GM19023 (cell line): Measurements from ENCODE around the gene WSB1.

ENCODE experiments used
- ATAC-seq: cut with Tn5 transposase; IDR thresholded peaks from one replicate; pipeline ENCODE4 v1.9.1; 2021; ENCODE audit warnings: mild to moderate bottlenecking, moderate library complexity; ENCODE audit not compliant: unreplicated experiment

WSB1 gene

DNA sequence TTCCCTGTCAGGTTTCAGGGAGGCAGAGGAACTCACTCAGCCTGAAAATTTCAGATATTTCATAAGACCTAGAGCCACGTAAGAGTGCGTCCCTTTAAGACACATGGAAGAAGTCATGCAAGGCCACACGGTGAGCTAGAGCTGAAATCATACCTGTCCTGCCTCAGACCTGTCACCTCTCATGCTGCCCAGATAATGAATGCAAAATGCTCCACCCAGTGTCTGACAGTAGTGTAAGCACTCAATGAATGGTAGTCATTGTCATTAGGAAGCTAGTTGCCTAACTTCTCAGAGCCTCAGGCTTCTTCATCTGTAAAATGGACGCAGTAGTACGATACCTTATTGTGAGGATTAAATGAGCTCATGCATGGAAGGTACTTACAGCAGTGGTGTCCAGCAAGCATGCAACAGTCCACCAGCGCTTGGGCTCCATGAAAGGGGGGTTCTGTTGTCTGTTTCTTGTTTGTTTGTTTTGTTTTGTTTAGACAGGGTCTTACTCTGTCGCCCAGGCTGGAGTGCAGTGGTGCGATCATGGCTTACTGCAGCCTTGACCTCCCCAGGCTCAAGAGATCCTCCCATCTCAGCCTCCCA is 60.7 kb downstream of the WSB1 start:
- no peak for ATAC-seq

DNA sequence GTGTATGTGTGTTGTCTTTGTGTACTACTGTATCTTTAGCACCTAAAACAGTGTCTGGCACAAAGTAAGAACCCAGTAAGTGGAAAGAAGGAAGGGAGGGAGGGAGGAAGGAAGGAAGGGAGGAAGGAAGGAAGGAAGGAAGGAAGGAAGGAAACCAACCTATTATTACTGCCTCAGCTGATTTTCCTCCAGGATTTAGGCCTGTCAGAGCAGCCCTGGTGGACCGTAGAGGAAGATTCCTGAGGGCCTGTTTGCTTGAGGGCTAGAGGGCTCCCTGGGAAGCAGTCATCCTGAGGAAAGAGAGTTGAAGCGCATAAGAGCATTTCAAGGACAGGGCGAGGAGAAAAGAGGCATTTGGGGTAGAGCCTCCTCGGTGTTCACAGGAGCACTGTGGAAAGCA is 61.5 kb downstream of the WSB1 start:
- ATAC-seq, result no peak

DNA sequence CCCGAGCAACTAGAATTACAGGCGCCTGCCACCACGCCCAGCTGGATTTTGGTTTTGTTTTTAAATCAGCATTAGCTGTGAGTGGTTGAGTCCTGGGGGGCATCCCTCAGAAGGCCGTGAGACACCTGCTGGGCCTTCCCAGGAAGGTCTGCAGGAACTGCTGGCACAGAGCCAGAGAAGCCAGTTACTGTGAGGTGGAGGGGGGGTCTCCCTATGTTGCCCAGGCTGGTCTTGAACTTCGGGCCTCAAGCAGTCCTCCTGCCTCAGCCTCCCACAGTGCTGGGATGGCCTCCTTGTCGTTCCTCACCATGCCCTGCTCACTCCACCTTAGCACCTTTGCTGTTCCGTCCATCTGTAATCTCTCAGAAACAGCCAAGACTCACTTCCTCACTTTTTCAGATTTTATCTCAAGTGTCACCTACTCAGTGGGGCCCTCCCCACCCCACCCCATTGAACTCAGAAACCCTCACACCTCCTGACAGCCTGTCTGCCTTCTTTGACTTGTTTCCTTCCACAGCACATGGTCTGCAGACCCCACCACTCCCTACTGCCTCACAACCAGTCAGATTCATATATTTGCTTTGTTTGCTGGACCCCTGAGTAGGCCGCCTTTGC is 62.3 kb downstream of the WSB1 start:
- no peak for ATAC-seq

DNA sequence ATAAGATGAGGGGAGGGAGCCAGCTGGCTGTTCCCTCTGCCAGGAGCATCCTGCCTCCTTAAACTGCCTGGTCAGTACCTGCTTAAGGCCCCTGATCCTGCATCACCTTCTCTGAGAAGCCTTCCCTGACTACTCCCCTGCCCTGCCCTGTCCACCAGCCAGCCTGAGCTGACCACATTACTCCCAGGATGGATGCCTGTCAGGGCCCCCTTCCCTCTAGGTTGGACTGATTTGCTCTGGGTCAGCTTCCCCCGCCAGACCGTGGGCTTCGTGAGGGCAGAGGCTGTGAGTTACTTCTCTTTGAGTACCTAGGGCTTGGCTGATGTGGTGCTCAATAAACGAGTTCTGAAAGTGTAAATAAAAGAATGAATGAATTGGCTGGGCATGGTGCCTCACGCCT is 63.3 kb downstream of the WSB1 start:
- ATAC-seq, result no peak

DNA sequence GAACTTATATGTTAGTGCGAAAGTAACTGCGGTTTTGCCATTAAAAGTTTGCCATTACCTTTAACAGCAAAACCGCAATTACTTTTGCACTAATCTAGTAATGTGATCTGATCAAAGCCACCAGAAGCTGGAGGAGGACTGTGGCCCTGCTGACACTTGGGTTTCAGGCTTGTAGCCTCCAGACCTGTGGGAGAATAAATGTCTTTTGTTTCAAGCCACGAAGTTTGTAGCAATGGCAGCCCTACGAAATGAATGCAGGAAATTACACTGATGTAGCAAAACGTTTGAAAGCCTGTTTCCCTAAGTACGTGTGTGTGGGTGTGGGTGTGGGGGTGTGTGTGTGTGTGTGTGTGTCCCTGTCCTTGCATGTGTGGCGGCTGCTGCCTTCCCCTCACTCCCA is 66.6 kb downstream of the WSB1 start:
- no peak for ATAC-seq

DNA sequence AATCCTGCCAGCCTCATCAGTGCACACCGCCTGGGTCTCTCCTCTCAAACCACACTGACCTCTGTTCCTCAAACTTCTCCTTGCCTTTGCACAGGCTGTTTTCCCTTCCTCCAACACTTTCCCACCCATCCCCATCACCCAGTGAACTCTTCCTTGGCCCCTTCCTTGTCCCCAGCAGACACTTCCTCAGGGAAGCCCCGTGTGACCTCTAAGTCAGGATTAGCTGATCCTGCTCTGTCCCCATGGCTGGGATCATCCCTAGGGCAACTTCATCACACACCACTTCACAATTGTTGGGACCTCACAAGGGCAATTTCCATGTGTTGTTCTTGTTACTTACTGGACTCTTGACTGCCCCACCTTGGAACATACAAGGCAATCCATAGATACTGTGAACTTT is 67.8 kb downstream of the WSB1 start:
- ATAC-seq, result no peak

DNA sequence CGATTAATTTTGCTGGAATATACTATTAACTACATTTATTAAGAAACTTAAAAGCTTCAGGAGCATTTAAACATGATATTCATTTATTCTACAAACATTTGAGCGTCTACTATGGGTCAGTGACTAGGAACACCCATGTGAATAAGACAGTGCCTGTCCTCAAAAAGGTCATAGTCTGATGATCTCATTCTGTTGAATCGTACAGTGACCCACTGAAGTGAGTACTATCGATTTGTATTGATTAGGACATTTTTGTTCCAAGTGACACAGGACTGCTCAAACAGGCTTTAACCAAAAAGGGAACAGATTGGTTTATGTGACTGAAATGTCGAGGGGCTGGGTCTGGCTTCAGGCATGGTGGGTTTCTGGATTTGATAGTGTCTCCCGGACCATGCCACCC is 68.6 kb downstream of the WSB1 start:
- ATAC-seq, result no peak

DNA sequence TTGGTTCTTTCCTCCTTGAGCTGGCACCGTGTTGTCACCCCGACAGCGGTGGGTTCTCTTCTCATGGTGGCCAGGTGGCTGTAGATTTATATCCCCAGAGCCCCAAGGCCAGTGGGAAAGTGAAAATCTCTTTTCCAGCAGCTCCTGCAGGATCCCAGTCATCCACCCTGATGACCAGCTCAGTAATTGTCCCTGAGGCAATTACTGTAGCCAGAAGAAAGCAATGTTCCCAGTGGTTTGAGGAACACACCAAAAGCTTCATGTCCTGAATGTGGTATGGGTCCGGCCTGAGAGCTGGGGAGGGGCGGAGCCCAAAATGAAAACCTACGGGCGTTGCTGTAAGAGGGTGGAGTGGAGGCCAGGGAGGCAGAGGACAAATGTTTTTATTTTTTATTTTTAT is 69.0 kb downstream of the WSB1 start:
- no peak for ATAC-seq

DNA sequence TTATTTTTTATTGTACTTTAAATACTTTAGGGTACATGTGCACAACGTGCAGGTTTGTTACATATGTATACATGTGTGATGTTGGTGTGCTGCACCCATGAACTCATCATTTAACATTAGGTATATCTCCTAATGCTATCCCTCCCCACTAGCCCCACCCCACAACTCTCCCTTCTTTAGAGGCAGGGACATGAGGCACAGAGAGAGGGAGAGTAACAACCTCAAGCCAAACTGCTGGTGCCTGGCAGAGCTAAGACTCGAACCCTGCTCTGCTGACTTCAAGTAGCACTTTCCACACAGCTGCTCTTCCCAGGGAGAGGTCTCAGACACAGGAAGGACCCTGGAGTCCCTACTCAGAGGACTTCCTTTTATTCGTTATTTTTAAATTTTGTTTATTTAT is 69.4 kb downstream of the WSB1 start:
- ATAC-seq, result no peak
